GM23248 (cell line): ENCODE results near the gene POFUT1. TPM values are rescaled to one million over a fixed set of nuclear protein-coding genes. Genes with fewer than 3 reads are reported as not detected.
A peak's percentile ranks its signal among the peaks of the same experiment; 100 is the strongest.

ENCODE experiments used
- DNase-seq: peaks from one replicate; pipeline ENCODE4 v3.0.0-alpha.2; 2015
- H2AFZ ChIP-seq: fragments of 200-600 bp; sonication (generic); 2 replicates; pipeline ENCODE4 v1.6.1; 2016; ENCODE audit warnings: antibody characterized with exemption
- H3F3A ChIP-seq: fragments of 200-600 bp; sonication (generic); 2 replicates; pipeline ENCODE4 v1.6.1; 2016; ENCODE audit warnings: mild to moderate bottlenecking, antibody characterized with exemption, mixed run types; ENCODE audit not compliant: insufficient read depth
- H3K27ac ChIP-seq: fragments of 200-600 bp; sonication (generic); 2 replicates; pipeline ENCODE4 v1.5.1; 2016; ENCODE audit warnings: mild to moderate bottlenecking
- H3K27me3 ChIP-seq: fragments of 200-600 bp; sonication (generic); replicated peaks from 2 replicates; pipeline ENCODE4 v1.6.1; 2016; ENCODE audit warnings: mild to moderate bottlenecking; ENCODE audit not compliant: insufficient read depth
- H3K36me3 ChIP-seq: fragments of 200-600 bp; sonication (generic); 2 replicates; pipeline ENCODE4 v1.6.1; 2016; ENCODE audit warnings: low read depth, mild to moderate bottlenecking
- H3K4me1 ChIP-seq: fragments of 200-600 bp; sonication (generic); 2 replicates; pipeline ENCODE4 v1.6.1; 2016; ENCODE audit warnings: mild to moderate bottlenecking; ENCODE audit not compliant: insufficient read depth
- H3K4me2 ChIP-seq: fragments of 200-600 bp; sonication (generic); one replicate; pipeline ENCODE4 v1.6.1; 2016; ENCODE audit warnings: mild to moderate bottlenecking; ENCODE audit not compliant: unreplicated experiment
- H3K4me3 ChIP-seq: fragments of 200-600 bp; sonication (generic); 2 replicates; pipeline ENCODE4 v1.5.1; 2016; ENCODE audit warnings: mild to moderate bottlenecking
- H3K79me2 ChIP-seq: fragments of 200-600 bp; sonication (generic); 2 replicates; pipeline ENCODE4 v1.6.1; 2016; ENCODE audit warnings: mild to moderate bottlenecking; ENCODE audit not compliant: insufficient read depth
- H3K9ac ChIP-seq: fragments of 200-600 bp; sonication (generic); 2 replicates; pipeline ENCODE4 v1.6.1; 2016; ENCODE audit warnings: mild to moderate bottlenecking
- H3K9me2 ChIP-seq: fragments of 200-600 bp; sonication (generic); 2 replicates; pipeline ENCODE4 v1.6.1; 2016; ENCODE audit warnings: mixed run types, mild to moderate bottlenecking, moderate library complexity; ENCODE audit not compliant: insufficient read depth
- H3K9me3 ChIP-seq: fragments of 200-600 bp; sonication (generic); one replicate; pipeline ENCODE4 v1.6.1; 2017; ENCODE audit warnings: low read depth
- H4K20me1 ChIP-seq: fragments of 200-600 bp; sonication (generic); 2 replicates; pipeline ENCODE4 v1.6.0; 2016; ENCODE audit not compliant: insufficient read depth
- EZH2 ChIP-seq: fragments of 200-600 bp; sonication (generic); IDR thresholded peaks from 2 replicates; pipeline ENCODE4 v1.6.1; 2018; ENCODE audit warnings: antibody characterized with exemption, mild to moderate bottlenecking; ENCODE audit not compliant: insufficient read depth, poor library complexity, severe bottlenecking
- EZH2phosphoT487 ChIP-seq: fragments of 200-600 bp; sonication (generic); IDR thresholded peaks from 2 replicates; pipeline ENCODE4 v1.6.1; 2018; ENCODE audit warnings: antibody characterized with exemption, moderate library complexity, mild to moderate bottlenecking, low read depth; ENCODE audit not compliant: insufficient read depth
- WGBS, 2 experiments: methylation state at CpG; one replicate each; pipeline ENCODE4 v1.1.6; 2015 to 2017; ENCODE audit warnings: low lambda C conversion rate in 2 of 2, low coverage in 1 of 2; ENCODE audit errors: missing lambda C conversion rate in 2 of 2; 5-methylcytosine and 5-hydroxymethylcytosine counted together
- in situ Hi-C: fragments of 300-500 bp; cut with MboI; formaldehyde crosslinking; loops from 2 replicates; pipeline ENCODE4 v1.15.0; 2020
- microRNA counts: library from miRNA; unstranded; fragments of <30 nt; microRNA quantifications from one replicate; lab custom pipeline; 2016
- polyA plus RNA-seq: library from polyadenylated mRNA; unstranded; fragments of >200 nt; fragmentation: Nextera tagmentation; extraction: Ambion mirVana; gene quantifications from 2 replicates; pipeline ENCODE4 v1.2.1, GENCODE V29; 2016
- total RNA-seq: library from RNA; depleted of rRNA; stranded (reverse); fragments of >200 nt; shearing (Covaris generic); gene quantifications from 2 replicates; pipeline ENCODE4 v1.2.3, GENCODE V29; 2014; rRNA removed

Gene POFUT1
- total and polyA plus RNA-seq, 2 experiments from 2014 or later, result 35.4 to 54.1 TPM

DNA sequence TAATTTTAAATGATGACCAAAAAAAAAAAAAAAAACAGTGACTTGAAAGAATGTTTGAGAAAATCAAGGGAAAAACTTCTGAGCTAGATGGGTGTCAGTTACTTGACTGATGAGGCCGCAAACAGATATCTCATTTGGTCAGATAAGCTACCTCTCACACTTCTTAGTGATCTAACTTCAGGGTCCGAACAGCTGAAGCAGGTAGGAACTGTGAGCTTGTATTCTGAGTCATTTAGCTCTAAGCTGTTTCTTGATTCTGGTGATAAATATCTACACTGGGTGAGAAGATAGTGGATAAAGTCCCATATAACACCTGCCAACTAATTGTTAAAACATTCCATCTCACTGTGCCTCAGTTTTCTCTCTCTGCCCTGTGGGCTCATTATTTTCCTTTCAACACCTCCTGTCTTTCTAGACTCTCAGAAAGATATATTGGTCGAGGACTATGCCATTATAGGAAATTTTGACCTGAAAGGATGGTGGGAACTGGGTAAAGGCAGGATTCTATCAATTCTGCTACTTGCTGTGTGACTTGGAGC lies 77.5 kb downstream of the POFUT1 start:
- no peak overlapping the region for H3K4me3 ChIP-seq

DNA sequence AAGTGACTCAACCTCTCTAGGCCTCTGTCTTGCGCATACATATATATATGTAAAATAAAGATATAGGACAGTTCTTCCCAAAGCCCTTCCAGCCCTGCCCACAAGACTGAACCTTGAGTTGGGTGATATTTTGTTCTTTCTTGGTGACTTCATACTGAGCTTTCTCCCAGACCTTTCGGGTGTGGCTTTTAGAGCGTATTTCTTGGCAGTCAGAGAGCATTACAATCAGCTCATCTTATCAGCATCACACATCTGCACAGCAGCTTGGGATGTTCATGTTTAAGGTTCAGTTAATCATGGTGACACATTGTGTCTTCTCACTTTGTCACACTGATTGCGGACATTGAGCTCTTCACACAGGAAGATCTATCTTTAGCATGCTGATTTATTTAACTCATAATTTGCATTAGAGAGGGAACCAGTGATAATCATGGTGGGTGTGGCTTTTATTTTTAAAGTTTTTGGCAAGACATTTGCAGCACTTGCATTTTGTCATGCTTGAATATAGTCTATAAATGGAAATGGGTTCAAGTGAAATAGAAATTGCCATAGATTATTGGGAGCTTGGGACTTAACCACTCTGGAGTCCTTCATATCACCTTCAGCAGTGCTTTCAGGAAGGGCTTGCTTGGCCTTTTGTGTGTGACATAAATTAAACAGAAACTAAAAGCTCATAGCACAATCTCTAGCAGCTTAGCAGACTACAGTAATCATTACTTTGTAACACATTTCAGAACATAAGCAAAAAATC lies 78.1 kb downstream of the POFUT1 start:
- Histone ChIP-seq H3K36me3 (no peaks in the 10 kb centered on the region), H3K79me2 (peaks cover 87% of the 10 kb centered on the region), H3K9ac (no peak overlapping the region), H3K9me2 (no peaks in the 10 kb centered on the region), H3K9me3 (no peaks in the 10 kb centered on the region), H3K27me3 (no peaks in the 10 kb centered on the region), H2AFZ (no peak overlapping the region), H3F3A (peaks cover 17% of the 10 kb centered on the region), H3K4me3 (no peak overlapping the region), H4K20me1 (peaks cover 11% of the 10 kb centered on the region; the same call in 1 of the 2 replicates), H3K4me1 (peaks cover 13% of the 10 kb centered on the region), H3K4me2 (no peak overlapping the region), H3K27ac (peak overlapping the region; percentile 44)
- TF ChIP-seq EZH2phosphoT487 (no peak), EZH2 (no peak)
- peak; percentile 72 for DNase-seq
- 39 to 45% methylated on average over 4 of the region's 4 CpGs for WGBS, 2 experiments
- in situ Hi-C loops, result no loop called here

More for the DNA sequence above, 77.5 kb downstream of the POFUT1 start:
- H4K20me1 ChIP-seq, result peaks cover 11% of the 10 kb centered on the region; the same call in 1 of the 2 replicates
- peak overlapping the region; percentile 44 for H3K27ac ChIP-seq
- peaks cover 13% of the 10 kb centered on the region for H3K4me1 ChIP-seq
- H3K9me2 ChIP-seq, result no peaks in the 10 kb centered on the region
- H3K27me3 ChIP-seq, result no peaks in the 10 kb centered on the region
- no peak overlapping the region for H2AFZ ChIP-seq
- H3K9ac ChIP-seq, result no peak overlapping the region
- no peaks in the 10 kb centered on the region for H3K9me3 ChIP-seq
- WGBS, 2 experiments, result 97 to 99% methylated on average over 3 of the region's 3 CpGs
- no peak for TF ChIP-seq EZH2phosphoT487
- TF ChIP-seq EZH2, result no peak
- H3F3A ChIP-seq, result peaks cover 17% of the 10 kb centered on the region
- H3K4me2 ChIP-seq, result no peak overlapping the region
- peaks cover 87% of the 10 kb centered on the region for H3K79me2 ChIP-seq
- no peaks in the 10 kb centered on the region for H3K36me3 ChIP-seq
- no peak for DNase-seq
- in situ Hi-C loops, result no loop called here

DNA sequence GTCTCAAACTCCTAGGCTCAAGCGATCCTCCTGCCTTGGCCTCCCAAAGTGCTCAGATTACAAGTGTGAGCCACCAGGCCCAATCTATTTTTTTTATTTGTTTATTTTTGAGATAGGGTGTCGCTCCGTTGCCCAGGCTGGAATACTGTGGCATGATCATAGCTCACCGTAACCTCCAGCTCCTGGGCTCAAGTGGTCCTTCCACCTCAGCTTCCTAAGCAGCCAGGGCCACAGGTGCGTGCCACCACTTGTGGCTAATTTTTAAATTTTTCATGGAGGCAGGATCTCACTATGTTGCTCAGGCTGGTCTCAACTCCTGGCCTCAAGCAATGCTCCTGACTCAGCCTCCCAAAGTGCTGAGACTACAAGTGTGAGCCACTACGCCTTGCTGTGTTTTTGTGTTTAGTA lies 79.6 kb downstream of the POFUT1 start:
- peaks cover 88% of the 10 kb centered on the region for H3K79me2 ChIP-seq
- H3K4me3 ChIP-seq, result no peak overlapping the region
- TF ChIP-seq EZH2phosphoT487, result no peak
- no peak for TF ChIP-seq EZH2
- H2AFZ ChIP-seq, result no peak overlapping the region
- H3K36me3 ChIP-seq, result no peaks in the 10 kb centered on the region
- 93 to 99% methylated on average over 6 of the region's 6 CpGs for WGBS, 2 experiments
- DNase-seq, result no peak
- no peak overlapping the region for H3K27ac ChIP-seq
- in situ Hi-C loops, result no loop called here
- H3K9me2 ChIP-seq, result no peaks in the 10 kb centered on the region
- no peaks in the 10 kb centered on the region for H3K27me3 ChIP-seq
- H4K20me1 ChIP-seq, result peaks cover 11% of the 10 kb centered on the region; the same call in 1 of the 2 replicates
- H3K9me3 ChIP-seq, result no peaks in the 10 kb centered on the region
- H3K4me2 ChIP-seq, result no peak overlapping the region
- H3K4me1 ChIP-seq, result peaks cover 13% of the 10 kb centered on the region
- H3F3A ChIP-seq, result peaks cover 17% of the 10 kb centered on the region
- H3K9ac ChIP-seq, result no peak overlapping the region

MicroRNAs within 50 kb of the gene (microRNA counts, 767-probe panel; counts per million panel counts)
- 447 counts per million, percentile 86 among the panel's probes with 10 or more counts for microRNA hsa-miR-1825 (lab: Ali Mortazavi, UCI)

Other genes with a start within 250 kb of the POFUT1 start
- not detected in 2 replicates for gene XKR7, start 239.7 kb upstream of the POFUT1 start, total RNA-seq
- not detected in 2 replicates for gene XKR7, start 239.7 kb upstream of the POFUT1 start, polyA plus RNA-seq
- gene CCM2L, start 197.4 kb upstream of the POFUT1 start, total RNA-seq, result not detected in 2 replicates
- gene CCM2L, start 197.4 kb upstream of the POFUT1 start, polyA plus RNA-seq, result not detected in 2 replicates
- gene HCK, start 155.6 kb upstream of the POFUT1 start, total RNA-seq, result not detected in 2 replicates
- gene HCK, start 155.6 kb upstream of the POFUT1 start, polyA plus RNA-seq, result not detected in 2 replicates
- gene TM9SF4, start 98.2 kb upstream of the POFUT1 start, total RNA-seq, result 40.3 and 41.3 TPM in 2 replicates
- 35.2 and 38.6 TPM in 2 replicates for gene TM9SF4, start 98.2 kb upstream of the POFUT1 start, polyA plus RNA-seq
- gene PLAGL2, start 137 bp upstream of the POFUT1 start, total RNA-seq, result 2.1 and 4.2 TPM in 2 replicates
- gene PLAGL2, start 137 bp upstream of the POFUT1 start, polyA plus RNA-seq, result 3.7 and 4.1 TPM in 2 replicates
- 25.9 and 28.3 TPM in 2 replicates for gene KIF3B, start 69.8 kb downstream of the POFUT1 start, total RNA-seq
- gene KIF3B, start 69.8 kb downstream of the POFUT1 start, polyA plus RNA-seq, result 8.4 and 8.8 TPM in 2 replicates
- 38.8 and 39.9 TPM in 2 replicates for gene ASXL1, start 150.5 kb downstream of the POFUT1 start, total RNA-seq
- gene ASXL1, start 150.5 kb downstream of the POFUT1 start, polyA plus RNA-seq, result 13.8 and 18.7 TPM in 2 replicates